ENCODE data around the gene ASF1B. TPM values are rescaled to one million over a fixed set of nuclear protein-coding genes. Genes with fewer than 3 reads are reported as not detected.

Gene ASF1B
- total and polyA plus RNA-seq, 2 experiments from 2014 or later: 33.3 to 36.9 TPM

DNA sequence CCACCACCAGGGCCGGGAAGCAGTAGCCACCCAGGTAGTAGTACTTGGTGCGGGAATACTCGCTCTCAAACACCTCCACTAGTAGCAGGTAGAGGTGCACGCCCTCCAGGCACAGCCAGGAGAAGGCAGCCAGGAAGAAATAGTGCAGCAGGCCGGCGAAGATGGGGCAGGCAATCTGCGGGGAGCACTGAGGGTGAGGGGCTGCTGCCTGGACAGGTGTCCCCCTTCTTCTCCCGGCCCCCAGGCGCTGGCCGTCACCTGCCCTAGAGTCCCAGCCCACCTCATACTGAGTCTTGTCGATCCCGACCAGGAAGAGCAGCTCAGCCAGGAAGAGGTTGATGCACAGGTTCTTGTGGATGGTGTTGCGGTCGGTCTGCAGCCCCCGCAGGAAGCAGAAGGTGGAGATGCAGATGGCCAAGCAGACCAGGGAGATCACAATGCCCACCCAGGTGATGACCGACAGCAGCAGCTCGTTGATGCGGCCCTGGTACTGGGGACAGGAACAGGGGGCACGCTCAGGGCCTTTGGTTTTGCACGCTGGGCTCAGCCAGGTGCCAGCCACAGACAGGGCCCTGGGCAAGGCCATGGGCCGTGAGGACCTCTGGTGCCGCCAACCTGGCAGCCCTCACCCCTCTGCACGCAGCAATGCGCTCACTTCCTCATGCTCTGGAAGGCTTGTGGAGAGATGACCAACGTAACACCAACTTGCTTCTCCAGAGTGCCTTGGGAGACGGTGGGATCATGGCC lies 20.8 kb upstream of the ASF1B start:
- H3K36me3 Mint-ChIP-seq (ENCODE audit: low read depth): peaks cover 61% of the 10 kb centered on the region
- H3K4me1 ChIP-seq (ENCODE audit: insufficient read depth): no peaks in the 10 kb centered on the region
- no peak overlapping the region for H2AFZ ChIP-seq
- TF ChIP-seq ZNF331 (CRISPR knock-in tag; IDR thresholded peaks at IDR 0.05; ENCODE audit: low read depth) (no peak), CREB1 (CRISPR knock-in tag; IDR thresholded peaks at IDR 0.05; ENCODE audit: low read depth) (no peak), EZH2 (IDR thresholded peaks at IDR 0.05; ENCODE audit: low read depth, unreplicated experiment) (no peak), NANOG (IDR thresholded peaks at IDR 0.05; ENCODE audit: borderline replicate concordance) (no peak), STAT1 (IDR thresholded peaks at IDR 0.05; ENCODE audit: unreplicated experiment) (no peak), JUNB (IDR thresholded peaks at IDR 0.05; ENCODE audit: unreplicated experiment) (no peak), ZNF114 (CRISPR knock-in tag; IDR thresholded peaks at IDR 0.05) (no peak), EZH2phosphoT487 (IDR thresholded peaks at IDR 0.05; ENCODE audit: unreplicated experiment) (no peak)
- TF ChIP-seq, protein P1, sequence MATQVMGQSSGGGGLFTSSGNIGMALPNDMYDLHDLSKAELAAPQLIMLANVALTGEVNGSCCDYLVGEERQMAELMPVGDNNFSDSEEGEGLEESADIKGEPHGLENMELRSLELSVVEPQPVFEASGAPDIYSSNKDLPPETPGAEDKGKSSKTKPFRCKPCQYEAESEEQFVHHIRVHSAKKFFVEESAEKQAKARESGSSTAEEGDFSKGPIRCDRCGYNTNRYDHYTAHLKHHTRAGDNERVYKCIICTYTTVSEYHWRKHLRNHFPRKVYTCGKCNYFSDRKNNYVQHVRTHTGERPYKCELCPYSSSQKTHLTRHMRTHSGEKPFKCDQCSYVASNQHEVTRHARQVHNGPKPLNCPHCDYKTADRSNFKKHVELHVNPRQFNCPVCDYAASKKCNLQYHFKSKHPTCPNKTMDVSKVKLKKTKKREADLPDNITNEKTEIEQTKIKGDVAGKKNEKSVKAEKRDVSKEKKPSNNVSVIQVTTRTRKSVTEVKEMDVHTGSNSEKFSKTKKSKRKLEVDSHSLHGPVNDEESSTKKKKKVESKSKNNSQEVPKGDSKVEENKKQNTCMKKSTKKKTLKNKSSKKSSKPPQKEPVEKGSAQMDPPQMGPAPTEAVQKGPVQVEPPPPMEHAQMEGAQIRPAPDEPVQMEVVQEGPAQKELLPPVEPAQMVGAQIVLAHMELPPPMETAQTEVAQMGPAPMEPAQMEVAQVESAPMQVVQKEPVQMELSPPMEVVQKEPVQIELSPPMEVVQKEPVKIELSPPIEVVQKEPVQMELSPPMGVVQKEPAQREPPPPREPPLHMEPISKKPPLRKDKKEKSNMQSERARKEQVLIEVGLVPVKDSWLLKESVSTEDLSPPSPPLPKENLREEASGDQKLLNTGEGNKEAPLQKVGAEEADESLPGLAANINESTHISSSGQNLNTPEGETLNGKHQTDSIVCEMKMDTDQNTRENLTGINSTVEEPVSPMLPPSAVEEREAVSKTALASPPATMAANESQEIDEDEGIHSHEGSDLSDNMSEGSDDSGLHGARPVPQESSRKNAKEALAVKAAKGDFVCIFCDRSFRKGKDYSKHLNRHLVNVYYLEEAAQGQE (IDR thresholded peaks at IDR 0.05; ENCODE audit: unreplicated experiment): no peak
- TF ChIP-seq, protein P2, sequence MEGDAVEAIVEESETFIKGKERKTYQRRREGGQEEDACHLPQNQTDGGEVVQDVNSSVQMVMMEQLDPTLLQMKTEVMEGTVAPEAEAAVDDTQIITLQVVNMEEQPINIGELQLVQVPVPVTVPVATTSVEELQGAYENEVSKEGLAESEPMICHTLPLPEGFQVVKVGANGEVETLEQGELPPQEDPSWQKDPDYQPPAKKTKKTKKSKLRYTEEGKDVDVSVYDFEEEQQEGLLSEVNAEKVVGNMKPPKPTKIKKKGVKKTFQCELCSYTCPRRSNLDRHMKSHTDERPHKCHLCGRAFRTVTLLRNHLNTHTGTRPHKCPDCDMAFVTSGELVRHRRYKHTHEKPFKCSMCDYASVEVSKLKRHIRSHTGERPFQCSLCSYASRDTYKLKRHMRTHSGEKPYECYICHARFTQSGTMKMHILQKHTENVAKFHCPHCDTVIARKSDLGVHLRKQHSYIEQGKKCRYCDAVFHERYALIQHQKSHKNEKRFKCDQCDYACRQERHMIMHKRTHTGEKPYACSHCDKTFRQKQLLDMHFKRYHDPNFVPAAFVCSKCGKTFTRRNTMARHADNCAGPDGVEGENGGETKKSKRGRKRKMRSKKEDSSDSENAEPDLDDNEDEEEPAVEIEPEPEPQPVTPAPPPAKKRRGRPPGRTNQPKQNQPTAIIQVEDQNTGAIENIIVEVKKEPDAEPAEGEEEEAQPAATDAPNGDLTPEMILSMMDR (conservative IDR thresholded peaks at IDR 0.05; ENCODE audit: low read depth in 2 of 2): no peak
- no peaks in the 10 kb centered on the region for H3K9me2 ChIP-seq (ENCODE audit: insufficient read depth)
- no peak overlapping the region for H3K4me3 ChIP-seq
- H3K4me3 Mint-ChIP-seq: no peak overlapping the region
- no peaks in the 10 kb centered on the region for H3K4me1 Mint-ChIP-seq
- H3K27ac ChIP-seq (ENCODE audit: low read depth): no peak overlapping the region
- H3K27me3 Mint-ChIP-seq (ENCODE audit: insufficient read depth, low read depth, poor library complexity): peaks cover 9% of the 10 kb centered on the region
- peaks cover 8% of the 10 kb centered on the region; the same call in 1 of the 2 replicates for H3K36me3 ChIP-seq (ENCODE audit: insufficient read depth)
- H3K27me3 ChIP-seq (ENCODE audit: insufficient read depth): no peaks in the 10 kb centered on the region
- H3K79me2 ChIP-seq (replicated peaks; ENCODE audit: insufficient read depth): no peaks in the 10 kb centered on the region
- no peaks in the 10 kb centered on the region for H3K9me3 Mint-ChIP-seq
- no peaks in the 10 kb centered on the region; the same call in 1 of the 2 replicates for H4K20me1 ChIP-seq (replicated peaks; ENCODE audit: insufficient read depth)
- H3F3A ChIP-seq (replicated peaks; ENCODE audit: low read depth): peaks cover 1% of the 10 kb centered on the region; the same call in 1 of the 2 replicates
- DNase-seq (ENCODE audit: low spot score) (no peak), ATAC-seq (no peak)
- H3K27ac Mint-ChIP-seq: no peak overlapping the region
- no peak overlapping the region for H3K4me2 ChIP-seq

Measured in GM23338 (cell line).